ENCODE data around the gene OR13C5. TPM values are rescaled to one million over a fixed set of nuclear protein-coding genes. Genes with fewer than 3 reads are reported as not detected.

OR13C5 gene
- total and polyA plus RNA-seq, 2 of the 13 experiments (the other 11 are each of a cell fraction or from before 2014, with no cell fraction given) = not detected

DNA sequence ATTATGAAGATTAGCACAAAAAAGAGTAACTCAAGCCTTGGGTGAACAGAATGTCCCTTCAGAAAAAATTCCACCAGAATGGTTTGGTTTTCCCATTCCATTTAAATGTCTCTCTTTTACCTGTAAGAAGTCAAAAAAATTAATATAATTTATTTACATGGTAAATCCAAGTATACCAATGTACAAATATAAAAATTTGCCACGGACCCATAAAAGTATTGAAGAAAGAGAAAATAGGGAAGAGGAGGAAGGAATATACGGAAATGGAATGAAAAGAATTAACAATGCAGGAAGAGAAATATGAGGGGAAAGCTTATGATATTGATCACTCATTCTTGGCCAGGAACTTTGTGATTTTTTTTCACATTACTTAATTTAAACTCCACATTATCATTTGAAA, 18.9 kb upstream of the OR13C5 start, which contains the start of gene OR13C9:
Gene OR13C9 (minus strand): TSS at position 101 of the 400 bp plus-strand sequence. CDS start 0 bp downstream, at position 101.
- Histone ChIP-seq H3K9ac (ENCODE audit: insufficient read depth, low read depth, low read length) (no peak within 1 kb of the TSS), H3K36me3 (replicated peaks in 1 of 2; ENCODE audit: control insufficient read depth in 1 of 2, insufficient read depth in 2 of 2, low read length in 2 of 2) (no peaks in the 10 kb centered on the region), H3K4me2 (ENCODE audit: low read depth, low read length) (no peak within 1 kb of the TSS), H2AFZ (ENCODE audit: low read length) (no peak within 1 kb of the TSS), H4K20me1 (ENCODE audit: insufficient read depth, low read length) (no peaks in the 10 kb centered on the region), H3K27me3 (ENCODE audit: control insufficient read depth in 1 of 2, insufficient read depth in 2 of 2, low read length in 2 of 2) (no peaks in the 10 kb centered on the region), H3K27ac (ENCODE audit: extremely low read length, insufficient read depth, low read length) (no peak within 1 kb of the TSS), H3K4me1 (ENCODE audit: insufficient read depth, low read length) (no peaks in the 10 kb centered on the region), H3K4me3 (replicated peaks in 1 of 3; ENCODE audit: insufficient read depth in 1 of 3, low read depth in 2 of 3, low read length in 3 of 3) (no peak within 1 kb of the TSS), H3K9me3 (ENCODE audit: low read length) (no peaks in the 10 kb centered on the region), H3K79me2 (ENCODE audit: insufficient read depth, low read length) (no peaks in the 10 kb centered on the region)
- POLR2A ChIA-PET = no interaction called here
- no peak for DNase-seq (ENCODE audit: low spot score)
- BruUV-seq (replicated peaks) = no TSS peak
- intact Hi-C loops (cut with micrococcal nuclease; ENCODE audit: unreplicated experiment) (no loop called here), in situ Hi-C loops (cut with HindIII; ENCODE audit: extremely low pct_ligation_motif_present, low pct_unique_long_range_greater_than_20kb) (no loop called here)
- CTCF ChIA-PET (ENCODE audit: low intra/inter-chr PET ratio, low total read pairs) = no interaction called here
- no peak for TF ChIP-seq ETV6 (CRISPR knock-in tag; conservative IDR thresholded peaks at IDR 0.05)
- TF ChIP-seq, protein P1, sequence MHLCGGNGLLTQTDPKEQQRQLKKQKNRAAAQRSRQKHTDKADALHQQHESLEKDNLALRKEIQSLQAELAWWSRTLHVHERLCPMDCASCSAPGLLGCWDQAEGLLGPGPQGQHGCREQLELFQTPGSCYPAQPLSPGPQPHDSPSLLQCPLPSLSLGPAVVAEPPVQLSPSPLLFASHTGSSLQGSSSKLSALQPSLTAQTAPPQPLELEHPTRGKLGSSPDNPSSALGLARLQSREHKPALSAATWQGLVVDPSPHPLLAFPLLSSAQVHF (CRISPR knock-in tag; IDR thresholded peaks at IDR 0.05) = no peak
- no peak for TF ChIP-seq MIER3 (CRISPR knock-in tag; IDR thresholded peaks at IDR 0.05; ENCODE audit: borderline replicate concordance)
- TF ChIP-seq TMF1 (CRISPR knock-in tag; IDR thresholded peaks at IDR 0.05; ENCODE audit: low read depth) = no peak
- TF ChIP-seq ZNF138 (CRISPR knock-in tag; IDR thresholded peaks at IDR 0.05; ENCODE audit: low read depth) = no peak
- TF ChIP-seq CREB1 (IDR thresholded peaks at IDR 0.05) = no peak
- TF ChIP-seq CREB1 (CRISPR knock-in tag; IDR thresholded peaks at IDR 0.05) = no peak
- TF ChIP-seq ZNF564 (CRISPR knock-in tag; IDR thresholded peaks at IDR 0.05) = no peak
- TF ChIP-seq ZBTB1 (CRISPR knock-in tag; IDR thresholded peaks at IDR 0.05; ENCODE audit: borderline replicate concordance) = no peak
- no peak for TF ChIP-seq NAIF1 (CRISPR knock-in tag; IDR thresholded peaks at IDR 0.05; ENCODE audit: borderline replicate concordance)
- no peak for TF ChIP-seq KLF15 (CRISPR knock-in tag; IDR thresholded peaks at IDR 0.05; ENCODE audit: borderline replicate concordance)
- TF ChIP-seq GPBP1L1 (CRISPR knock-in tag; IDR thresholded peaks at IDR 0.05) = no peak
- WGBS (ENCODE audit: low lambda C conversion rate) = 20% methylated on average over 2 of the region's 2 CpGs
- ATAC-seq = no peak
- FAIRE-seq = no peak

All from HepG2 (cell line).